Heart left ventricle (tissue), 13 donors: ENCODE data around the gene CLK2.
"Not testable (repeated sequence)": the region's sequence is repeated elsewhere in the genome, so short reads cannot be mapped to it uniquely, and the experiment has no call there.

Experiments
- CTCF ChIP-seq, 12 donors: fragments of 200-600 bp; sonication (generic) in 4 of 12; IDR thresholded peaks; one replicate each; pipeline versions ENCODE4 v1.5.0 to v1.8.0; 2018 to 2022; ENCODE audit warnings: antibody characterized with exemption in 12 of 12, mild to moderate bottlenecking in 5 of 12
- POLR2A ChIP-seq, 2 donors: fragments of 450-650 bp; IDR thresholded peaks; one replicate each; pipeline ENCODE4 v1.6.1; 2017; ENCODE audit warnings: antibody characterized with exemption in 2 of 2, mild to moderate bottlenecking in 2 of 2, moderate library complexity in 2 of 2
- donor health status: ischemic (EF 13 %, LVEDD 7.1; RV severe dilation, severe dysfunction).
- donor health status: DM: no; HTN: yes; CAD: no.
- donor health status: DM: no; HTN: no; CAD: no.
- donor health status: ischemic (EF 25% LVEDD 6.9; RV normal size, moderate dysfunction).
- donor health status: ischemic (EF 25% LVEDD 5.7; RV mildly dilated, moderate dysfunction).
- donor health status: ischemic (EF 35%, LVEDD 5.7; RV mildly dilated, moderate dysfunction).
- donor health status: nonischemic (EF 11% LVEDD 7.7; RV severe dilation, severe dysfunction).
- donor health status: DM: yes; HTN: yes; CAD: no.
- donor health status: PGD.
- donor health status: ischemic (EF 29% LVEDD 5.4; RV normal size, mild dysfunction).
- donor health status: nonischemic (EF 23%, LVEDD 6.1; RV moderate dilation, normal function).

GRCh38 chr1:155232001-155232978 is 41.0 kb downstream of the CLK2 start:
- not testable (repeated sequence) for TF ChIP-seq POLR2A, CTCF (IDR thresholded peaks at IDR 0.05)
